GM19193 (cell line): Measurements from ENCODE around the gene VPS72.
A peak's percentile ranks its signal among the peaks of the same experiment; 100 is the strongest.

Source experiments
- POLR2A ChIP-seq: IDR thresholded peaks from 4 replicates; pipeline ENCODE4 v1.6.1; 2011; ENCODE audit not compliant: insufficient read depth, insufficient read length; ENCODE audit errors: extremely low read depth

The VPS72 gene

GRCh38 chr1:151193304-151193703, 3.3 kb upstream of the VPS72 start:
- no peak for TF ChIP-seq POLR2A

GRCh38 chr1:151192047-151192446, 2.0 kb upstream of the VPS72 start:
- no peak for TF ChIP-seq POLR2A

- no peak for TF ChIP-seq POLR2A
Measured at GRCh38 chr1:151187205-151187604, 2.8 kb downstream of the VPS72 start.

- TF ChIP-seq POLR2A = no peak
Measured at GRCh38 chr1:151184211-151184610, 5.8 kb downstream of the VPS72 start.

- TF ChIP-seq POLR2A = no peak
Measured at GRCh38 chr1:151176514-151177045, 13.4 kb downstream of the VPS72 start.

- TF ChIP-seq POLR2A = no peak
Measured at GRCh38 chr1:151175863-151176262, 14.1 kb downstream of the VPS72 start, which contains the start of gene TMOD4. Gene TMOD4, minus strand, starts transcription at chr1:151175981. Its CDS starts 1,106 bp downstream, at chr1:151174875.

GRCh38 chr1:151175041-151175741, 14.8 kb downstream of the VPS72 start:
- no peak for TF ChIP-seq POLR2A

- no peak for TF ChIP-seq POLR2A
Measured at GRCh38 chr1:151171190-151171589, 18.8 kb downstream of the VPS72 start.

GRCh38 chr1:151167116-151167515, 22.9 kb downstream of the VPS72 start:
- no peak for TF ChIP-seq POLR2A

GRCh38 chr1:151166505-151166956, 23.5 kb downstream of the VPS72 start:
- TF ChIP-seq POLR2A = no peak

GRCh38 chr1:151165738-151166504, 24.1 kb downstream of the VPS72 start, which contains the start of the genes LYSMD1 and SCNM1:
Gene LYSMD1, minus strand, starts transcription at chr1:151165902. Its CDS starts 644 bp downstream, at chr1:151165258.
Gene SCNM1, plus strand, starts transcription at chr1:151166144. Its CDS starts 9 bp downstream, at chr1:151166153.
- peak; percentile 89 for TF ChIP-seq POLR2A

- TF ChIP-seq POLR2A = no peak
Measured at GRCh38 chr1:151165281-151165737, 24.7 kb downstream of the VPS72 start.

GRCh38 chr1:151164732-151165280, 25.2 kb downstream of the VPS72 start:
- TF ChIP-seq POLR2A = no peak

- no peak for TF ChIP-seq POLR2A
Measured at GRCh38 chr1:151159373-151159772, 30.6 kb downstream of the VPS72 start.

- no peak for TF ChIP-seq POLR2A
Measured at GRCh38 chr1:151158751-151159251, 31.2 kb downstream of the VPS72 start.
